NCI-H2171 treated with DMSO at 0.1 percent for 48 hours (cell line): ENCODE results near the gene CSPG4.
A peak's percentile ranks its signal among the peaks of the same experiment; 100 is the strongest.

Experiments
- DNase-seq: peaks from one replicate; lab custom pipeline; 2025; lab: John Stamatoyannopoulos, UW

The CSPG4 gene

GRCh38 chr15:75669191-75669878 lies 43.3 kb downstream of the CSPG4 start:
- no peak for DNase-seq

- peak; percentile 11 for DNase-seq
Observed at GRCh38 chr15:75666823-75667501, 45.7 kb downstream of the CSPG4 start.

- DNase-seq = no peak
Observed at GRCh38 chr15:75663931-75664421, 48.7 kb downstream of the CSPG4 start.

GRCh38 chr15:75662823-75663519 lies 49.7 kb downstream of the CSPG4 start:
- peak; percentile 19 for DNase-seq

GRCh38 chr15:75661756-75662140 lies 50.9 kb downstream of the CSPG4 start:
- DNase-seq = no peak

- no peak for DNase-seq
Observed at GRCh38 chr15:75661100-75661755, 51.4 kb downstream of the CSPG4 start.

GRCh38 chr15:75659928-75660645 lies 52.6 kb downstream of the CSPG4 start:
- DNase-seq = peak; percentile 77

GRCh38 chr15:75659141-75659771 lies 53.4 kb downstream of the CSPG4 start:
- DNase-seq = no peak

- no peak for DNase-seq
Observed at GRCh38 chr15:75656813-75657212, 55.8 kb downstream of the CSPG4 start.

- DNase-seq = no peak
Observed at GRCh38 chr15:75656331-75656730, 56.3 kb downstream of the CSPG4 start.

- peak; percentile 98 for DNase-seq
Observed at GRCh38 chr15:75655931-75656330, 56.7 kb downstream of the CSPG4 start.

GRCh38 chr15:75654201-75654907 lies 58.3 kb downstream of the CSPG4 start:
- no peak for DNase-seq

GRCh38 chr15:75653347-75653913 lies 59.2 kb downstream of the CSPG4 start:
- no peak for DNase-seq

- no peak for DNase-seq
Observed at GRCh38 chr15:75651810-75652543, 60.7 kb downstream of the CSPG4 start.

- no peak for DNase-seq
Observed at GRCh38 chr15:75650908-75651809, 61.5 kb downstream of the CSPG4 start.

- no peak for DNase-seq
Observed at GRCh38 chr15:75649848-75650247, 62.8 kb downstream of the CSPG4 start.

- no peak for DNase-seq
Observed at GRCh38 chr15:75649045-75649761, 63.4 kb downstream of the CSPG4 start.
